ENCODE data around the gene FAM83F.
"Not testable (repeated sequence)": the region's sequence is repeated elsewhere in the genome, so short reads cannot be mapped to it uniquely, and the experiment has no call there.

FAM83F gene

DNA sequence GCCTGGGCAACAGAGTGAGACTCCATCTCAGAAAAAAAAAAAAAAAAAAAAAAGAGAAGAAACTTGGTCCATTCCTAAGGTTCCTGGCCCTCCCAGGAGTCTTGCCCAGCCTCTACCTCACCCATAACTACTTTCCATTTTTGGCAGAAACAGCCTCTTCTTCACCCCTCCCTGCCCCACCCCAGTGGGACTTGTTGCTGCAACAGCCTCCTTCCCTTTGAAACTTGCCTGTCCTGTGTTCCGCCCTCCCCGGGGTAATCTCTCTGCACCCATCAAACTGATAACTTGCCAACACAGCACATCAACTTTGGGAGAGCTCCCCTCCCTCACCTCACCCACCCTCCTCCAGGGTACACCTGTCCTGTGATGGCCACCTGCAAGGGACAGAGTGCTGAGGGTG is 10.0 kb upstream of the FAM83F start:
- Histone ChIP-seq H3K27me3 (ENCODE audit: control insufficient read depth, insufficient read depth, low read length) (peaks cover 9% of the 10 kb centered on the region), H3K4me1 (ENCODE audit: control insufficient read depth, insufficient read depth, low read length) (no peaks in the 10 kb centered on the region), H3K27ac (ENCODE audit: low read depth, low read length) (no peak overlapping the region), H3K36me3 (ENCODE audit: control insufficient read depth, insufficient read depth, low read length) (no peaks in the 10 kb centered on the region), H3K9ac (ENCODE audit: low read depth, low read length) (no peak overlapping the region), H3K4me3 (ENCODE audit: low read depth, low read length) (no peak overlapping the region), H3K9me3 (ENCODE audit: control insufficient read depth, insufficient read depth, low read length) (no peaks in the 10 kb centered on the region)

DNA sequence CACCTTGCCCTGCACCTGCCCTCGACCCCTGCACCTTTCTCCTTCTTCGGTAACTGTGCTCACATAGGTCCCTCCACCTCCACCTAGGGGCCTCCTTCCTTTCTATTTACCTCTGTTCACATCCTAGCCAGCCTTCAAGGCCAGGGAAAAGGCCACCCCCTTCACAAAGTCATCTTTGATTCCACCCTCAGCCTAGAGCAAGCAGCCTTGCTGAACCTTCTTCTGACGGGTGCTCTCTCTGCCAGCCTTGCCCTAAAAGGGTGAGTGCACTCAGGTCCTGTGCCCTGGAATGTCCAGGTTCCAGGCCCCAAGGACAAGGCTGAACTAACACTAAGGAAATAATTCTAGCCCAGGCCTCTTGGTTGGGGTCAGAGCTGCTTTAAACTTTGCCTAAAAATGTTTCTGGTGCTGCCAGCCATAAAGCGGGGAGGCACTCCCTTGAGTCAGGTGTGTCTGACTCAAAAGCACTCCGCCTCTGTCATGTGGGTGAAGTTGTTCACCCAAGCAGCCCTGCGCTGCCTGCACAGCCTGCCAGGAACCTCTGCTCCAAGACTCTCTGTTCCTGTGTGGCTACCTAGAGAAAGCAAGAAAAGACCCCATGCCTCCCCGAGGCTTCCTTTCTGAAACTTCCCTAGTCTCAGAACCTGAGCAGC is 9.2 kb upstream of the FAM83F start:
- Histone ChIP-seq H3K9me3 (ENCODE audit: control insufficient read depth, insufficient read depth, low read length) (no peaks in the 10 kb centered on the region), H3K27ac (ENCODE audit: low read depth, low read length) (no peak overlapping the region), H3K9ac (ENCODE audit: low read depth, low read length) (no peak overlapping the region), H3K4me1 (ENCODE audit: control insufficient read depth, insufficient read depth, low read length) (peaks cover 3% of the 10 kb centered on the region; the same call in 1 of the 2 replicates), H3K36me3 (ENCODE audit: control insufficient read depth, insufficient read depth, low read length) (no peaks in the 10 kb centered on the region), H3K4me3 (ENCODE audit: low read depth, low read length) (no peak overlapping the region), H3K27me3 (ENCODE audit: control insufficient read depth, insufficient read depth, low read length) (peaks cover 9% of the 10 kb centered on the region)

DNA sequence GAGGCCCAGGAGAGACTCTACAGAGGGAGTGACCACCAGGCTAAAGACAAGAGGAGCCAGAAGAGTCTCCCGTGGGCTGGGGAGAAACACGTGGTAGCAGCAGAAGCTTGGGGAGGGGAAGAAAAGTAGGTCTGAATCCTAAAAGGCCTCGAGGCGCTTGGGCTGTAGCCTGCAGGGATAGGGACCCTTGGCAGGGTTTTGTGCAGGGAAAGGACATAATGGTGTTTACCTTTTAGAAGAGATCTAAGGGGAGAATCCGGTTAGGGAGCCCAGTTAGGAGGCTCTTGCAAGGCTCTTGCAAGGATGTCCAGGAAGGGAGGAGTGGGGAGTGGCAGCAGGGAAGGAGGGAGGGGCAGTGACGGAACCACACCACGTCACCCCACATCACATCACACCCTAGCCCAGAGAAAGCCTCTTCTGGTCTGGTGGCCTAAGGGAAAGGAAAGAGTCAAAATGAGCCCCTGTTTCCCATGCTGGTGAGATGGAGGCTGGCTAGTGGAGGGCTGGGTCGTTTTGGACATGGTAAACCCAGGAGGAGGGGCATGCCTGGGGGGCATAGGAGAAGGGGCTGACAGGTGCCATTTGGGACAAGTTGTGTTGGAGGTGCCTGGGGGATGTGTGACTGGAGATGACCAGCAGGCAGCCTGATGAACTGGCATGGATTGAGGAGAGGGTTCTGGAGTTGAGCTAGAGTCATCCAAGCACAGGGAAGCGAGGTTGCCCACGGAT is 6.2 kb upstream of the FAM83F start:
- Histone ChIP-seq H3K9ac (ENCODE audit: low read depth, low read length) (no peak overlapping the region), H3K36me3 (ENCODE audit: control insufficient read depth, insufficient read depth, low read length) (no peaks in the 10 kb centered on the region), H3K4me1 (ENCODE audit: control insufficient read depth, insufficient read depth, low read length) (peaks cover 3% of the 10 kb centered on the region; the same call in 1 of the 2 replicates), H3K27ac (ENCODE audit: low read depth, low read length) (no peak overlapping the region), H3K27me3 (ENCODE audit: control insufficient read depth, insufficient read depth, low read length) (peaks cover 21% of the 10 kb centered on the region), H3K9me3 (ENCODE audit: control insufficient read depth, insufficient read depth, low read length) (no peaks in the 10 kb centered on the region), H3K4me3 (ENCODE audit: low read depth, low read length) (no peak overlapping the region)

DNA sequence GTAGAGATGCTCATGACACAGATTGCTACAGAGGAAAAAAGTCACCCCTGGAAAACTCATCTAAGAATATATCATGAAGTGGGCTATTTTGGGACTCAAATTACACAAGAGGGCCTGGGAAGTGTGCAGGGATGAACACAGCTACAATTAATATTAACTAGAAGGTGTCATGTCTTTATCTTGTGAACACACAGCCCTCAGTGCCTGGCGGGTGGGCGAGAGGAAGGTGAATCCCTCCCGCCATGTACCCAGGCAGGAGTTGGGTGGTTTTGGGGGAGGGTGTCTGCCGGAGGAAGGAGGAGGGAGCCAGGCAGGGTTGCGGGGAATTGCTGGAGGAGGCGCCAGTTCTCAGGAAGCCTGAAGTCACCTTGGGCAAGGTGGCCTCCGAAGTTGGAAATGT is 5.1 kb upstream of the FAM83F start:
- Histone ChIP-seq H3K9ac (ENCODE audit: low read depth, low read length) (no peak overlapping the region), H3K27ac (ENCODE audit: low read depth, low read length) (no peak overlapping the region), H3K36me3 (ENCODE audit: control insufficient read depth, insufficient read depth, low read length) (no peaks in the 10 kb centered on the region), H3K4me1 (ENCODE audit: control insufficient read depth, insufficient read depth, low read length) (peaks cover 3% of the 10 kb centered on the region; the same call in 1 of the 2 replicates), H3K27me3 (ENCODE audit: control insufficient read depth, insufficient read depth, low read length) (peaks cover 30% of the 10 kb centered on the region), H3K9me3 (ENCODE audit: control insufficient read depth, insufficient read depth, low read length) (no peaks in the 10 kb centered on the region), H3K4me3 (ENCODE audit: low read depth, low read length) (no peak overlapping the region)

GRCh38 chr22:39990686-39991085 is 4.1 kb upstream of the FAM83F start:
- Histone ChIP-seq H3K9ac (ENCODE audit: low read depth, low read length) (no peak overlapping the region), H3K27ac (ENCODE audit: low read depth, low read length) (no peak overlapping the region), H3K9me3 (ENCODE audit: control insufficient read depth, insufficient read depth, low read length) (no peaks in the 10 kb centered on the region), H3K4me3 (ENCODE audit: low read depth, low read length) (no peak overlapping the region), H3K36me3 (ENCODE audit: control insufficient read depth, insufficient read depth, low read length) (no peaks in the 10 kb centered on the region), H3K27me3 (ENCODE audit: control insufficient read depth, insufficient read depth, low read length) (peaks cover 30% of the 10 kb centered on the region), H3K4me1 (ENCODE audit: control insufficient read depth, insufficient read depth, low read length) (peaks cover 4% of the 10 kb centered on the region)

DNA sequence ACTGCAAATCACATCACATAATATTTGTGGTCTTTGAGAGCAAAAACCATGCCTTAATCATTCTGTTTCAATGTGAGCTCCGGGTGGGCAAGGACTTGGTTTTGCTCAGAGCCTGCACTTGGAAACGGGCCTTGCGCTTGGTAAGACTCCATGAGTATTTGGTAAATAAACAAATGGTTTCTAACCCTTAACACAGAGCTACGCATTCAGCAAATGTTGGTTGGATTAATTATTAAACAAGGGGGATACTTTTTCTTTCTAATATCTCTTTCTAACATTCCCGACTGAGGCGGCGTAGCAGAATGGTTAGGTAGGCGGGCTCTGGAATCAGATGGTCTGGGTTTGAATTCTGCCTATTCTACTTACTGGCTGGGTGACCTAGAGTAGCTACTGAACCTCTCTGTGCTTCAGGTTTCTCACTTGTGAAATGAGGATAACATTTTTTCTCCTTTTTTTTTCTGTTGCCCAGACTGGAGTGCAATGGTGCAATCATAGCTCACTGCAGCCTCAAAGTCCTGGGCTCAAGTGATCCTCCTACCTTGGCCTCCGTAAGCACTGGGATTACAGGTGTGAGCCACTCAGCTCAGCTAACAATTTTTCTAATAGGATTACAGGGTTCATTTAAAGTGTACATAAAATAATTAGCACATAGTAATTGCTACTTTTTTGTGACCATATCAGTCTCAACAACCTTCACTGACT is 3.4 kb upstream of the FAM83F start:
- H3K36me3 ChIP-seq (ENCODE audit: control insufficient read depth, insufficient read depth, low read length): no peaks in the 10 kb centered on the region
- H3K4me1 ChIP-seq (ENCODE audit: control insufficient read depth, insufficient read depth, low read length): peaks cover 10% of the 10 kb centered on the region
- no peak overlapping the region for H3K9ac ChIP-seq (ENCODE audit: low read depth, low read length)
- H3K27ac ChIP-seq (ENCODE audit: low read depth, low read length): no peak overlapping the region
- H3K4me3 ChIP-seq (ENCODE audit: low read depth, low read length): no peak overlapping the region
- peaks cover 30% of the 10 kb centered on the region for H3K27me3 ChIP-seq (ENCODE audit: control insufficient read depth, insufficient read depth, low read length)
- H3K9me3 ChIP-seq (ENCODE audit: control insufficient read depth, insufficient read depth, low read length): no peaks in the 10 kb centered on the region

GRCh38 chr22:39992088-39992826 is 2.5 kb upstream of the FAM83F start:
- H3K4me3 ChIP-seq (ENCODE audit: low read depth, low read length): no peak overlapping the region
- no peak overlapping the region for H3K9ac ChIP-seq (ENCODE audit: low read depth, low read length)
- H3K9me3 ChIP-seq (ENCODE audit: control insufficient read depth, insufficient read depth, low read length): no peaks in the 10 kb centered on the region
- H3K27ac ChIP-seq (ENCODE audit: low read depth, low read length): no peak overlapping the region
- H3K27me3 ChIP-seq (ENCODE audit: control insufficient read depth, insufficient read depth, low read length): peaks cover 30% of the 10 kb centered on the region
- H3K36me3 ChIP-seq (ENCODE audit: control insufficient read depth, insufficient read depth, low read length): no peaks in the 10 kb centered on the region
- H3K4me1 ChIP-seq (ENCODE audit: control insufficient read depth, insufficient read depth, low read length): peaks cover 20% of the 10 kb centered on the region

DNA sequence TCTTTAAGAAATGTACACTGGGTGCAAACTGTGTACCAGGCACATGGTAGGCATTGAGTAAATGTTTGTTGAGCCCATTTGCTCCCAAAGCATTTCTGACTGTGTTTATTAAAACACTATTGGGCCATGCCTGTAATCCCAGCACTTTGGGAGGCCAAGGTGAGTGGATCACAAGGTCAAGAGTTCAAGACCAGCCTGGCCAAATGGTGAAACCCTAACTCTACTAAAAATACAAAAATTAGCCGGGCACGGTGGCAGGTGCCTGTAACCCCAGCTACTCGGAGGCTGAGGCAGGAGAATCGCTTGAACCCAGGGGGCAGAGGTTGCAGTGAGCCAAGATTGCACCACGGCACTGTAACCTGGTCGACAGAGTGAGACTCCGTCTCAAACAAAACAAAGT is 1.9 kb upstream of the FAM83F start:
- Histone ChIP-seq H3K4me1 (ENCODE audit: control insufficient read depth, insufficient read depth, low read length) (peaks cover 26% of the 10 kb centered on the region), H3K27me3 (ENCODE audit: control insufficient read depth, insufficient read depth, low read length) (peaks cover 30% of the 10 kb centered on the region)
- H3K27ac ChIP-seq (ENCODE audit: low read depth, low read length); H3K36me3 ChIP-seq (ENCODE audit: control insufficient read depth, insufficient read depth, low read length); H3K9me3 ChIP-seq (ENCODE audit: control insufficient read depth, insufficient read depth, low read length); H3K9ac ChIP-seq (ENCODE audit: low read depth, low read length); H3K4me3 ChIP-seq (ENCODE audit: low read depth, low read length): not testable (repeated sequence)

DNA sequence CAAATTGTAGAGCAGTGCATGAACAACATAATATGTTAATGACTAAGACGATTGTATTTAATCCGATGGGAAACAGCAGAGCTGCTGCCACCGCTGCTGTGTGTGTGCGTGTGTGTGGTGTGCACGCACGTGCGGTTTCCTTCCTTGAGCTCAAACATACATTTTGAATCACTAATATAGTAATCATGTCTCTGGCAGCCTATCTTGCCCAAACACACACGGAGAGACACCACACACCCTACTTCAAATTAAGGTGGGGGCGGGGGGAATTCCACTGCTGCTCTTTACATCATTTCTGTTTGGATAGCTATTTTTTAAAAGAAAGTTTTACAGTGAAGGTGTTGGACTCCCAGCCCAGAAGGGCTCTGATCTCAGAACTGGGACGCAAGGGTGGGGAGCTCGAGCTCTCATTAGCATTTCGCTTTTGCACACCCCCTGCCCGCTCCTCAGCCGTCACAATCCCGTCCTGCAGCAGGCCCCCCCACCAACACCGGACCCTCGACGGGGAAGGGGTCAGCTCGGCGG is 651 bp upstream of the FAM83F start:
- peak overlapping the region; percentile 50; the same call in 1 of the 2 replicates for H3K4me3 ChIP-seq (ENCODE audit: low read depth, low read length)
- no peak overlapping the region for H3K27ac ChIP-seq (ENCODE audit: low read depth, low read length)
- H3K9ac ChIP-seq (ENCODE audit: low read depth, low read length): peak overlapping the region; percentile 24; the same call in 1 of the 2 replicates
- peaks cover 37% of the 10 kb centered on the region for H3K4me1 ChIP-seq (ENCODE audit: control insufficient read depth, insufficient read depth, low read length)
- H3K9me3 ChIP-seq (ENCODE audit: control insufficient read depth, insufficient read depth, low read length): no peaks in the 10 kb centered on the region
- peaks cover under 1% of the 10 kb centered on the region for H3K36me3 ChIP-seq (ENCODE audit: control insufficient read depth, insufficient read depth, low read length)
- H3K27me3 ChIP-seq (ENCODE audit: control insufficient read depth, insufficient read depth, low read length): peaks cover 25% of the 10 kb centered on the region

GRCh38 chr22:39995393-39996252 is 869 bp downstream of the FAM83F start:
- peak overlapping the region; percentile 32 for H3K27ac ChIP-seq (ENCODE audit: low read depth, low read length)
- H3K36me3 ChIP-seq (ENCODE audit: control insufficient read depth, insufficient read depth, low read length): peaks cover 9% of the 10 kb centered on the region
- peaks cover 44% of the 10 kb centered on the region for H3K4me1 ChIP-seq (ENCODE audit: control insufficient read depth, insufficient read depth, low read length)
- H3K9me3 ChIP-seq (ENCODE audit: control insufficient read depth, insufficient read depth, low read length): no peaks in the 10 kb centered on the region
- peaks cover 21% of the 10 kb centered on the region for H3K27me3 ChIP-seq (ENCODE audit: control insufficient read depth, insufficient read depth, low read length)
- H3K9ac ChIP-seq (ENCODE audit: low read depth, low read length): peak overlapping the region; percentile 41; the same call in 1 of the 2 replicates
- H3K4me3 ChIP-seq (ENCODE audit: low read depth, low read length): peak overlapping the region; percentile 70
